Activated CD4-positive, alpha-beta T cell treated with anti-CD3 and anti-CD28 coated beads, Interleukin-2, Interleukin-4, amounts not matched to agents 100 ng/mL and 50 ng/mL, durations not matched to agents 16 hours and 8 hours (primary cell): ENCODE measurements around the gene DNPEP.

Experiments used
- DNase-seq: peaks from one replicate; pipeline ENCODE4 v3.0.0-alpha.2; 2020; ENCODE audit warnings: low spot score

The DNPEP gene

GRCh38 chr2:219387306-219388120 lies at the start of gene DNPEP:
DNPEP (minus strand) TSS chr2:219387912; CDS start chr2:219387794, 118 bp downstream.
- peak; percentile 96 for DNase-seq

- DNase-seq, result no peak
Observed at GRCh38 chr2:219437141-219437540, 49.4 kb upstream of the DNPEP start.

- DNase-seq, result no peak
Observed at GRCh38 chr2:219436491-219436890, 48.8 kb upstream of the DNPEP start.

GRCh38 chr2:219435701-219436100 lies 48.0 kb upstream of the DNPEP start:
- no peak for DNase-seq

- no peak for DNase-seq
Observed at GRCh38 chr2:219434718-219435525, 47.2 kb upstream of the DNPEP start, which contains the start of gene SPEG. SPEG (plus strand) TSS chr2:219434843; CDS start chr2:219434978, 135 bp downstream.

- no peak for DNase-seq
Observed at GRCh38 chr2:219434468-219434717, 46.7 kb upstream of the DNPEP start.

GRCh38 chr2:219433666-219434467 lies 46.2 kb upstream of the DNPEP start:
- peak; percentile 40 for DNase-seq

GRCh38 chr2:219430633-219431615 lies 43.2 kb upstream of the DNPEP start:
- DNase-seq, result no peak

GRCh38 chr2:219429958-219430606 lies 42.4 kb upstream of the DNPEP start:
- no peak for DNase-seq

- no peak for DNase-seq
Observed at GRCh38 chr2:219428469-219428868, 40.8 kb upstream of the DNPEP start.

- DNase-seq, result no peak
Observed at GRCh38 chr2:219426534-219427136, 38.9 kb upstream of the DNPEP start.

- DNase-seq, result no peak
Observed at GRCh38 chr2:219426068-219426443, 38.3 kb upstream of the DNPEP start.

- DNase-seq, result no peak
Observed at GRCh38 chr2:219425238-219426067, 37.7 kb upstream of the DNPEP start.

- DNase-seq, result no peak
Observed at GRCh38 chr2:219423652-219424377, 36.1 kb upstream of the DNPEP start.

- no peak for DNase-seq
Observed at GRCh38 chr2:219422952-219423534, 35.3 kb upstream of the DNPEP start.

GRCh38 chr2:219421323-219421722 lies 33.6 kb upstream of the DNPEP start:
- no peak for DNase-seq

- DNase-seq, result no peak
Observed at GRCh38 chr2:219420687-219421086, 33.0 kb upstream of the DNPEP start.
